ENCODE measurements around the gene MRGPRX2.

DNA sequence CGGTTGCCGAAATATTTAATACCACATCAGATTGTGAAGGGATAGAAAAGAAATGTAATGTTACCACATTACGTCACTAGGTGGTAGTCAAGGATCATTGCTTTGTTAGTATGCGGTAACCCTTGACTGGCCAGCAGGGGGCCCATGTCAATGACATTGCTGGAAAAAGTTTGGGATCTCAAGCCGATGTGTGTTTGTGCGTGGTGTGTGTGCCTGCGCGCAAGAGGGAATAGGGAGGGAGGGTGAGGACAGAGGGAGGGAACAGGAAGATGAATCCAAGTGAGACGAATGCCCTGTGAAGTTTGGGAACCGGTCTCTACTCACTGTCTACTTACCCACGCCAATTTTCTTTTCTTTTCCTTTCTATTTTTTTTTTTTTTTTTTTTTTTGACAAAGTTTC is 10.7 kb upstream of the MRGPRX2 start:
- TF ChIP-seq POLR2A (IDR thresholded peaks at IDR 0.05), result no peak
- TF ChIP-seq, protein P1, sequence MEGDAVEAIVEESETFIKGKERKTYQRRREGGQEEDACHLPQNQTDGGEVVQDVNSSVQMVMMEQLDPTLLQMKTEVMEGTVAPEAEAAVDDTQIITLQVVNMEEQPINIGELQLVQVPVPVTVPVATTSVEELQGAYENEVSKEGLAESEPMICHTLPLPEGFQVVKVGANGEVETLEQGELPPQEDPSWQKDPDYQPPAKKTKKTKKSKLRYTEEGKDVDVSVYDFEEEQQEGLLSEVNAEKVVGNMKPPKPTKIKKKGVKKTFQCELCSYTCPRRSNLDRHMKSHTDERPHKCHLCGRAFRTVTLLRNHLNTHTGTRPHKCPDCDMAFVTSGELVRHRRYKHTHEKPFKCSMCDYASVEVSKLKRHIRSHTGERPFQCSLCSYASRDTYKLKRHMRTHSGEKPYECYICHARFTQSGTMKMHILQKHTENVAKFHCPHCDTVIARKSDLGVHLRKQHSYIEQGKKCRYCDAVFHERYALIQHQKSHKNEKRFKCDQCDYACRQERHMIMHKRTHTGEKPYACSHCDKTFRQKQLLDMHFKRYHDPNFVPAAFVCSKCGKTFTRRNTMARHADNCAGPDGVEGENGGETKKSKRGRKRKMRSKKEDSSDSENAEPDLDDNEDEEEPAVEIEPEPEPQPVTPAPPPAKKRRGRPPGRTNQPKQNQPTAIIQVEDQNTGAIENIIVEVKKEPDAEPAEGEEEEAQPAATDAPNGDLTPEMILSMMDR (IDR thresholded peaks at IDR 0.05), result peak; percentile 38 to 67 (median 61)
